ENCODE results near the gene ESR2. TPM values are rescaled to one million over a fixed set of nuclear protein-coding genes. Genes with fewer than 3 reads are reported as not detected.
A peak's percentile ranks its signal among the peaks of the same experiment; 100 is the strongest.
"Not testable (repeated sequence)": the region's sequence is repeated elsewhere in the genome, so short reads cannot be mapped to it uniquely, and the experiment has no call there.

The ESR2 gene
- 0.29 TPM in 1 of 2 replicates, not detected in the other for total RNA-seq (2014; rRNA removed; shearing (Covaris generic))

DNA sequence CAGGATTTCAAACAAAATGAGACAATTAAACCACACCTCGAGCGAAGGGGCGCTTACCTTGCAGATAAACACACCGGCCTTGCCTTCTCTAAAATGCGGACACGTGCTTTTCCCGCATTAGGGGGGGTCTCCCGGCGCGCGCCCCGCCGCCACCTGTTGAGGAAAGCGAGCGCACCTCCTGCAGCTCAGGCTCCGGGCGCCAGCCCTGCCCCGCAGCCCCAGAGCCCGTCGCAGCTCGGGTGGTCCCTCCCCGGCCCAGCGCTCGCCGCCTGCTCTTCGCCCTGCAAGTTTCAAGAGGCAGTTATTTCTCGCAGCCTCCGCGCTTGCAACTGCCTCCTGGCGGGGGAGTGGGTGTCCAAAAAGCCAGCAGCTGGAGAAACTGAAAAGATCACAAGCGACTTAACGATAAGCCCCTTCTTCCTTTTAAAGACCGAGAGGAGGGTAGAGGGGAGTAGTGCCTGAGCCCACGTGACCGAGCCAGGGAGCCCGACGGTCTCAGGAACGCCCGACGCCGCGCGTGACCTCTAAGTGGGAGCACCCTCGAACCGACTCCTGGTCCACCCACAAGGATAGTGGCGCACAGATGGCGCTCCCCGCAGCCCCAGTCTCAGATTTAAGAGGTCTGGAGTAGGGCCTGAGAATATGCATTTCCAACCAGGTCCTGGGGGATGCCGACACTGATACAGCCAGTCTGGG, at the start of gene ESR2:
Gene ESR2, minus strand, starts transcription at position 396 of the 696 bp plus-strand sequence. CDS start 11,386 bp downstream, outside the sequence.
- Histone ChIP-seq H3K9me3 (replicated peaks) (no peaks in the 10 kb centered on the region), H3K27me3 (replicated peaks) (peaks cover 7% of the 10 kb centered on the region; the same call in 1 of the 2 replicates), H3K36me3 (no peaks in the 10 kb centered on the region), H3K27ac (no peak within 1 kb of the TSS), H3K4me3 (peak within 1 kb of the TSS; percentile 23), H3K4me1 (replicated peaks) (peaks cover 21% of the 10 kb centered on the region)
- DNase-seq (ENCODE audit: low read depth in 1 of 2, low spot score in 2 of 2): peak in 1 of 2 experiments; percentile 14

- DNase-seq (ENCODE audit: low read depth in 1 of 2, low spot score in 2 of 2): no peak
- Histone ChIP-seq H3K4me1 (replicated peaks) (peaks cover 8% of the 10 kb centered on the region), H3K27me3 (replicated peaks) (no peaks in the 10 kb centered on the region), H3K36me3 (no peaks in the 10 kb centered on the region), H3K4me3 (no peak overlapping the region), H3K27ac (no peak overlapping the region), H3K9me3 (replicated peaks) (no peaks in the 10 kb centered on the region)
These were observed 46.5 kb upstream of the ESR2 start for GRCh38 chr14:64340560-64341196.

- H3K27ac ChIP-seq: peak overlapping the region; percentile 0; the same call in 1 of the 2 replicates
- no peaks in the 10 kb centered on the region for H3K36me3 ChIP-seq
- no peaks in the 10 kb centered on the region for H3K9me3 ChIP-seq (replicated peaks)
- peak; percentile 90 to 97 for DNase-seq (ENCODE audit: low read depth in 1 of 2, low spot score in 2 of 2)
- H3K27me3 ChIP-seq (replicated peaks): no peaks in the 10 kb centered on the region
- H3K4me1 ChIP-seq (replicated peaks): peaks cover 8% of the 10 kb centered on the region
- H3K4me3 ChIP-seq: peak overlapping the region; percentile 58
These were observed 44.6 kb upstream of the ESR2 start for GRCh38 chr14:64338616-64339316.

DNA sequence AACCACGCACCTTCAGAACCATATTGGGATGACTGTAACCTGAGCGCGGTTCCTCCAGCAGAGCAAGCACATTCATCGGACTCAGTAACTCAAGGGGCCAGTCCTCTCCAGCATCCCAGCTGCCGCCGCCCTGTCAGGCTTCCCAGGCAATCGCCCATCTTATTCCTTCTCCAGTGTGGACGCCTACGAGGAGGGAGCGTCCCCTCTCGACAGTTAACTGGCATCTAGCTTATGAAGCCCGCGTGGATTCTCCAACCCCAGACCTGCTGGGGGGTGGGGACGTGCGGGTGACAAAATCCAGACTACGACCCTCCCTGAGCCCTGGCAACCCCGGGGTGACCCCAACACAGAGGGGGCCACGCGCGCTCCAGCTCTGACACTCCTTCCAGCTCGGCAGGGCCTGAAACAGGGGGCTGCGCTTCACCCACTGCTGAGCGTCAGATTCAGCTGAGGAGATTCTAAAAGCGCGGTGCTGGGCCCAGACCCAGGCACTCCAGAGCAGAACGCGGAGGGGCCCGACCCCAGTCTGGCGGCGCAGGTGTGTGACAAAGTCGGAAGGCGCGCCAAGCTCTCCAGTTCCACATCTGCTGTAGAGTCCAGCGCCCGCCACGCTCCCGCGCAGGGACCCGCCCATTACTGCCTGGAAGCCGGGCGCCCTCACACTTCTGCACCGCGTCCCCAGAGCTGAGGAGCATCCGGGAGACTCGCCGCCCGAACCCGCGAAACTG, 43.9 kb upstream of the ESR2 start:
- H3K4me3 ChIP-seq: peak overlapping the region; percentile 58
- DNase-seq (ENCODE audit: low read depth in 1 of 2, low spot score in 2 of 2): peak; percentile 60 to 72

DNA sequence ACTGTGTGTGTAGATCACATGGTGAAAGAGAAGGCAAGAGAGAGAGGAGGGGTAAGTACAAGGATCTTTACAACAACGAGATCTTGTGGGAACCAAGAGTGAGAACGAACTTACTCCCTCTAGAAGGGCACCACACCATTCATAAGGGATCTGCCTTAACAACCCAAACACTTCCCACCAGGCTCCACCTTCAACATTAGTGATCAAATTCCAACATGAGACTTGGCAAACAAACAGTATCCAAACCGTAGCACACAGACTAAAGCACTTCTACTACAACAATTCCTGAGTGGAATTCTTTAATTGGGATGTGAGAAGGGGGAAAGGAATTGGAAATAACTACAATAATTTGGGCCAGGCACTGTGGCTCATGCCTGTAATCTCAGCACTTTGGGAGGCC, 35.0 kb upstream of the ESR2 start:
- Histone ChIP-seq H3K9me3 (replicated peaks) (no peaks in the 10 kb centered on the region), H3K36me3 (no peaks in the 10 kb centered on the region), H3K4me1 (replicated peaks) (no peaks in the 10 kb centered on the region), H3K27me3 (replicated peaks) (no peaks in the 10 kb centered on the region), H3K27ac (no peak overlapping the region), H3K4me3 (no peak overlapping the region)
- DNase-seq (ENCODE audit: low read depth in 1 of 2, low spot score in 2 of 2): no peak

More for the DNA sequence above, 43.9 kb upstream of the ESR2 start:
- peaks cover 8% of the 10 kb centered on the region for H3K4me1 ChIP-seq (replicated peaks)
- no peaks in the 10 kb centered on the region for H3K36me3 ChIP-seq
- peak overlapping the region; percentile 36; the same call in 1 of the 2 replicates for H3K27ac ChIP-seq
- no peaks in the 10 kb centered on the region for H3K27me3 ChIP-seq (replicated peaks)
- no peaks in the 10 kb centered on the region for H3K9me3 ChIP-seq (replicated peaks)

- no peaks in the 10 kb centered on the region for H3K27me3 ChIP-seq (replicated peaks)
- no peaks in the 10 kb centered on the region for H3K36me3 ChIP-seq
- no peak overlapping the region for H3K4me3 ChIP-seq
- H3K27ac ChIP-seq: no peak overlapping the region
- no peaks in the 10 kb centered on the region for H3K9me3 ChIP-seq (replicated peaks)
- no peaks in the 10 kb centered on the region for H3K4me1 ChIP-seq (replicated peaks)
- no peak for DNase-seq (ENCODE audit: low read depth in 1 of 2, low spot score in 2 of 2)
These were observed 32.3 kb upstream of the ESR2 start for GRCh38 chr14:64326502-64326901.

DNA sequence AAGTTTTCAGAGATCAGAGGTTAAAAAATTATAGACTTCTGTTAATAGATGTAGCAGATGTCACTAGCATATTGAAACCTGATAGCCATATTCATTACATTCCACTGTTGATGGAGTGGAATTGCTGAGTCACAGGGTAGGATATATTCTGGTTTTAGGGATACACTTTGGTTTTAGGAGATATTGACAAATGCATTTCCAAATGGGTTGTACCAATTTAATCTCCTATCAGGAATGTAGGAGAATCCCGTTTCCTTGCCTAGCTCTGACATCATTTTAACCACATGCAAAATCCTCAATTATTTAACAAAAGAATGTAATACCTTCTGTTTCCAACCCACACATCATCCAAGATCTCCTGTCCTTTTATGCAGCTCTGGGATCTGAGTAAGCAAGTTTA, 30.7 kb upstream of the ESR2 start:
- Histone ChIP-seq H3K4me1 (replicated peaks) (no peaks in the 10 kb centered on the region), H3K27ac (no peak overlapping the region), H3K4me3 (no peak overlapping the region), H3K36me3 (no peaks in the 10 kb centered on the region), H3K27me3 (replicated peaks) (no peaks in the 10 kb centered on the region), H3K9me3 (replicated peaks) (no peaks in the 10 kb centered on the region)
- no peak for DNase-seq (ENCODE audit: low read depth in 1 of 2, low spot score in 2 of 2)

DNA sequence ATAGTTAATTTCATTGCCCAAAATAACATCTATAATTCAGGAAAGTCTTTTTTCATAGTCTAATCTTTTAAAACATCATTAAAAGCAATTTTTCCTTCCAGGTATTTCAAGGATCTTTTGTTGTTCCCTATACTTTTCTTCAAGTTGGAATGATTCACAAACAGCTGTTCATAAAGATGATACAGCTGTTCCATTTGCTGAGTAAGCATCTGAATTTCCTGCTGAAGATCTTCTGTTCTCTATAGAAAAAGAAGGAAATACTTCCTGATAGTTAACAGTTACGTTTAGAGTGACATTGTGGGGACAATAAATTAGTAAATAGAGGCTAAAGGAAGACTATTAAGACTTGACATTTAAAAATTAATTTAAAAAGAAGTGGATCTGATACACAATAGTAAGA, 30.3 kb upstream of the ESR2 start:
- Histone ChIP-seq H3K36me3 (no peaks in the 10 kb centered on the region), H3K27ac (no peak overlapping the region), H3K9me3 (replicated peaks) (no peaks in the 10 kb centered on the region), H3K27me3 (replicated peaks) (no peaks in the 10 kb centered on the region), H3K4me1 (replicated peaks) (no peaks in the 10 kb centered on the region), H3K4me3 (no peak overlapping the region)
- no peak for DNase-seq (ENCODE audit: low read depth in 1 of 2, low spot score in 2 of 2)

GRCh38 chr14:64320362-64320761, 26.2 kb upstream of the ESR2 start:
- not testable (repeated sequence) for H3K27ac ChIP-seq; H3K4me3 ChIP-seq; H3K9me3 ChIP-seq (replicated peaks); H3K4me1 ChIP-seq (replicated peaks); DNase-seq (ENCODE audit: low read depth in 1 of 2, low spot score in 2 of 2); H3K27me3 ChIP-seq (replicated peaks); H3K36me3 ChIP-seq

DNA sequence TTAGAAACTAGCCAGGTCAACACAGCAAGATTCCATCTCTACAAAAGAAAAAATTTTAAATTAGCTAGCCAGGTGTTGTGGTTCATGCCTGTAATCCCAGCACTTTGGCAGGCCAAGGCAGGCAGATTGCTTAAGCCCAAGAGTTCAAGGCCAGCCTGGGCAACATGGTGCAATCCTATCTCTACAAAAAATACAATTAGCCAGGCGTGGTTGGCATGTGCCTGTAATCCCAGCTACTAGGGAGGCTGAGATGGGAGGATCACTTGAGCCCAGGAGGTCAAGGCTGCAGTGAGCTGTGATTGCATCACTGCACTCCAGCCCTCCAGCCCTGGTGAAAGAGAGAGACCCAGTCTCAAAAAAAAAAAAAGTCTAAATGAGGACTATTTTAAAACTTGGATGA, 24.5 kb upstream of the ESR2 start:
- H3K27ac ChIP-seq; H3K36me3 ChIP-seq; DNase-seq (ENCODE audit: low read depth in 1 of 2, low spot score in 2 of 2); H3K4me3 ChIP-seq; H3K9me3 ChIP-seq (replicated peaks); H3K4me1 ChIP-seq (replicated peaks); H3K27me3 ChIP-seq (replicated peaks): not testable (repeated sequence)

DNA sequence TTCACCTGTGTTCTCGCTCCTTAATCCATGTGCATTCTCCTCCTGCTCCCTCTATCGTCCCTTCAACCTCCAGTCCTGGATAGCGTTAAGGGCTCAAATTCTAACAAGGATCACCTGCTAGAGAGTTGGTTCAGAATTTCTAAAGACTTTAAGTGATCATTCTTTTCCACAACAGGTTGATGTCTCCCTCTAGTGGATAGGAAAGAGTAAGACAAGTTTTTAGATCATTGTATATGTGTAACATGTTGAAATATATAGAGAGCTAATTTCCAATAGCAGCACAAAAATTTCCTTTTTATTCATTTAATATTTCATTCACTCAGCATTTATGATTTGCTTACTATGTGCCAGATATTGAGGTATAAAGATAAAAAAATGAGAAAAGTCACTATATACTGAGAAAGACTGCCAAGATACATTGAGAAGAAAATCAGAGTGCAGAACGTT, 9.3 kb upstream of the ESR2 start:
- peak in 1 of 2 experiments; percentile 32 for DNase-seq (ENCODE audit: low read depth in 1 of 2, low spot score in 2 of 2)
- Histone ChIP-seq H3K9me3 (replicated peaks) (no peaks in the 10 kb centered on the region), H3K4me3 (no peak overlapping the region), H3K4me1 (replicated peaks) (no peaks in the 10 kb centered on the region), H3K27me3 (replicated peaks) (no peaks in the 10 kb centered on the region), H3K36me3 (no peaks in the 10 kb centered on the region), H3K27ac (no peak overlapping the region)

- no peak for DNase-seq (ENCODE audit: low read depth in 1 of 2, low spot score in 2 of 2)
- H3K27ac ChIP-seq: no peak overlapping the region
These were observed 4.6 kb upstream of the ESR2 start for GRCh38 chr14:64298773-64299172.

DNA sequence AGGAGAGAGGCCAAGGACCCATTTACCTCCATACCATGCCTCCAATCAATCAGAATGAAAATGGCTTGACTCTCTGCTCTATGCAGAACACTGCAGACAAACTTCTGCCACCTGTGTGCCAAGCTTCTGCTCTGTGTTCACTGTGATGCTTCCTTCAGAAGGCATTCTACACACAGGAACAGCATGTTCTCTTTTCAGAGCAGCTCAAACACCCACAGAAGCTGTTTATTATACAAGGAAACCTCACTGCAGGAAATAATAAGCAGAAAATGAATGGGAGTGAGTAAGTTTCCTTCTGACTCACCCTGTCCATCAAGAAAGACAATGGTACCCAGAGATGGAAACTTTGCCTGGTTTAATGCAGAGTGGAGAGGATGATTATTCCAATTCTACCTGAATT, 2.4 kb upstream of the ESR2 start:
- no peak overlapping the region for H3K4me3 ChIP-seq
- H3K27ac ChIP-seq: no peak overlapping the region
- no peaks in the 10 kb centered on the region for H3K36me3 ChIP-seq
- H3K4me1 ChIP-seq (replicated peaks): peaks cover 21% of the 10 kb centered on the region
- peak in 1 of 2 experiments; percentile 39 for DNase-seq (ENCODE audit: low read depth in 1 of 2, low spot score in 2 of 2)
- H3K27me3 ChIP-seq (replicated peaks): peaks cover 7% of the 10 kb centered on the region; the same call in 1 of the 2 replicates
- no peaks in the 10 kb centered on the region for H3K9me3 ChIP-seq (replicated peaks)

More at GRCh38 chr14:64298773-64299172, 4.6 kb upstream of the ESR2 start:
- peaks cover 20% of the 10 kb centered on the region for H3K4me1 ChIP-seq (replicated peaks)
- no peaks in the 10 kb centered on the region for H3K9me3 ChIP-seq (replicated peaks)
- no peaks in the 10 kb centered on the region for H3K36me3 ChIP-seq
- no peak overlapping the region for H3K4me3 ChIP-seq
- peaks cover 3% of the 10 kb centered on the region; the same call in 1 of the 2 replicates for H3K27me3 ChIP-seq (replicated peaks)
